SK-N-SH (cell line): ENCODE data around the gene SERBP1. TPM values are rescaled to one million over a fixed set of nuclear protein-coding genes. Genes with fewer than 3 reads are reported as not detected.

Experiments used
- CTCF ChIA-PET: fragments of 300-600, 350-600 bp; formaldehyde crosslinking; extraction: SDS; loops from one replicate; lab custom pipeline; 2021; lab: Yijun Ruan, JAX
- POLR2A ChIA-PET: fragments of 350-600 bp; sonication (Branson Sonifier 250); formaldehyde crosslinking; extraction: SDS; loops from one replicate; lab custom pipeline; 2020; ENCODE audit warnings: antibody characterized with exemption, inconsistent platforms; lab: Yijun Ruan, JAX
- DNase-seq: peaks from one replicate; pipeline ENCODE4 v3.0.0; 2012
- H2AFZ ChIP-seq: fragments of 200-600 bp; sonication (generic); 2 replicates; pipeline ENCODE4 v1.8.1; 2016; ENCODE audit warnings: antibody characterized with exemption, mild to moderate bottlenecking, low read depth
- H3F3A ChIP-seq: fragments of 200-600 bp; sonication (generic); replicated peaks from 2 replicates; pipeline ENCODE3; 2016; ENCODE audit warnings: antibody characterized with exemption, mild to moderate bottlenecking; ENCODE audit not compliant: insufficient read depth
- H3K27ac ChIP-seq, 2 experiments: fragments of 200-500 bp in 1 of 2; fragments of 200-600 bp in 1 of 2; sonication (Bioruptor generic) in 1 of 2; sonication (generic), shearing (Covaris generic) in 1 of 2; 2 replicates each; pipeline versions ENCODE4 v1.5.1 to v1.6.1; 2014 to 2016; ENCODE audit warnings: low read depth in 2 of 2, inconsistent platforms in 1 of 2, low read length in 1 of 2, mild to moderate bottlenecking in 1 of 2, mixed read lengths in 1 of 2
- H3K27me3 ChIP-seq: fragments of 200-600 bp; sonication (generic), shearing (Covaris generic); 2 replicates; pipeline ENCODE4 v1.6.1; 2016; ENCODE audit warnings: mixed run types; ENCODE audit not compliant: insufficient read depth
- H3K36me3 ChIP-seq, 2 experiments: fragments of 200-500 bp in 1 of 2; fragments of 200-600 bp in 1 of 2; sonication (Bioruptor generic) in 1 of 2; sonication (generic) in 1 of 2; replicated peaks in 1 of 2; 2 replicates each; pipeline versions ENCODE3 to v1.5.1; 2014 to 2016; ENCODE audit warnings: low read length in 1 of 2, mild to moderate bottlenecking in 1 of 2; ENCODE audit not compliant: insufficient read depth in 2 of 2, control insufficient read depth in 1 of 2
- H3K4me1 ChIP-seq, 2 experiments: fragments of 200-500 bp in 1 of 2; fragments of 200-600 bp in 1 of 2; sonication (Bioruptor generic) in 1 of 2; sonication (generic), shearing (Covaris generic) in 1 of 2; 2 replicates each; pipeline versions ENCODE4 v1.5.1 to v1.6.1; 2014 to 2016; ENCODE audit warnings: low read depth in 1 of 2, low read length in 1 of 2, mixed run types in 1 of 2; ENCODE audit not compliant: insufficient read depth in 2 of 2, control insufficient read depth in 1 of 2
- H3K4me2 ChIP-seq: fragments of 200-600 bp; sonication (generic), shearing (Covaris generic); 2 replicates; pipeline ENCODE4 v1.6.1; 2017; ENCODE audit warnings: mixed run types
- H3K4me3 ChIP-seq, 2 experiments: fragments of 200-500 bp in 1 of 2; fragments of 200-600 bp in 1 of 2; sonication (Bioruptor generic) in 1 of 2; sonication (generic), shearing (Covaris generic) in 1 of 2; 2 replicates each; pipeline versions ENCODE4 v1.5.1 to v1.8.1; 2014 to 2016; ENCODE audit warnings: low read depth in 2 of 2, inconsistent platforms in 1 of 2, low read length in 1 of 2, mild to moderate bottlenecking in 1 of 2, mixed read lengths in 1 of 2, moderate library complexity in 1 of 2
- H3K79me2 ChIP-seq: fragments of 200-600 bp; sonication (generic); 2 replicates; pipeline ENCODE4 v1.8.1; 2017; ENCODE audit warnings: mild to moderate bottlenecking; ENCODE audit not compliant: insufficient read depth
- H3K9ac ChIP-seq: fragments of 200-600 bp; sonication (generic); 2 replicates; pipeline ENCODE4 v1.6.1; 2017; ENCODE audit warnings: mixed run types
- H3K9me2 ChIP-seq: fragments of 200-600 bp; sonication (generic); 2 replicates; pipeline ENCODE4 v1.6.1; 2017; ENCODE audit warnings: mixed run types
- H3K9me3 ChIP-seq: fragments of 200-600 bp; sonication (generic); 2 replicates; pipeline ENCODE4 v1.6.1; 2017; ENCODE audit warnings: mixed run types, mild to moderate bottlenecking, moderate library complexity
- H4K20me1 ChIP-seq: fragments of 200-600 bp; sonication (generic); 2 replicates; pipeline ENCODE4 v1.6.1; 2017; ENCODE audit warnings: mild to moderate bottlenecking, mixed run types; ENCODE audit not compliant: insufficient read depth
- CTCF ChIP-seq: fragments of 200-600 bp; sonication (generic); IDR thresholded peaks from 2 replicates; pipeline ENCODE4 v1.6.1; 2017; ENCODE audit warnings: antibody characterized with exemption, mild to moderate bottlenecking, moderate library complexity
- EP300 ChIP-seq, 2 experiments: IDR thresholded peaks; 2 replicates each; pipeline versions ENCODE4 v1.4.0 to v1.6.1; 2012; ENCODE audit warnings: borderline replicate concordance in 1 of 2, low read depth in 1 of 2, low read length in 1 of 2
- FOXJ3 ChIP-seq: sonication (generic); formaldehyde crosslinking; IDR thresholded peaks from 2 replicates; pipeline ENCODE4 v1.5.1; 2020; ENCODE audit warnings: mild to moderate bottlenecking, missing genetic modification reagents
- FOXM1 ChIP-seq: IDR thresholded peaks from 2 replicates; pipeline ENCODE4 v1.4.0; 2012; ENCODE audit warnings: low read depth, mild to moderate bottlenecking
- IRF3 ChIP-seq: fragments of 150-350 bp; IDR thresholded peaks from 2 replicates; pipeline ENCODE4 v1.6.1; 2016; ENCODE audit warnings: mild to moderate bottlenecking, low read depth, low read length
- MXI1 ChIP-seq: IDR thresholded peaks from 2 replicates; pipeline ENCODE4 v1.6.1; 2012; ENCODE audit warnings: mild to moderate bottlenecking, low read depth, low read length, improper control_type of control experiment
- NFIC ChIP-seq: IDR thresholded peaks from 2 replicates; pipeline ENCODE4 v1.4.0; 2012; ENCODE audit warnings: borderline replicate concordance
- NRF1 ChIP-seq: IDR thresholded peaks from 2 replicates; pipeline ENCODE4 v1.6.1; 2012; ENCODE audit warnings: low read depth, mild to moderate bottlenecking, low read length
- POLR2AphosphoS5 ChIP-seq: IDR thresholded peaks from 2 replicates; pipeline ENCODE4 v1.6.1; 2012; ENCODE audit warnings: low read depth, low read length
- RCOR1 ChIP-seq: fragments of 150-350 bp; IDR thresholded peaks from 2 replicates; pipeline ENCODE4 v1.6.1; 2017; ENCODE audit warnings: antibody characterized with exemption, low read length
- REST ChIP-seq: IDR thresholded peaks from 2 replicates; pipeline ENCODE4 v1.6.1; 2012; ENCODE audit warnings: mild to moderate bottlenecking, low read depth, low read length, moderate library complexity
- RXRA ChIP-seq: IDR thresholded peaks from 2 replicates; pipeline ENCODE4 v1.4.0; 2012; ENCODE audit warnings: low read depth, mild to moderate bottlenecking, borderline replicate concordance
- TAF1 ChIP-seq: IDR thresholded peaks from 2 replicates; pipeline ENCODE4 v1.6.1; 2012; ENCODE audit warnings: low read depth, mild to moderate bottlenecking, low read length, moderate library complexity, borderline replicate concordance
- TCF12 ChIP-seq: IDR thresholded peaks from 2 replicates; pipeline ENCODE4 v1.4.0; 2012
- YY1 ChIP-seq: IDR thresholded peaks from 2 replicates; pipeline ENCODE4 v1.4.0; 2012; ENCODE audit warnings: low read depth, mild to moderate bottlenecking
- WGBS: methylation state at CpG from one replicate; pipeline ENCODE4 v1.1.6; 2017; ENCODE audit warnings: low lambda C conversion rate; 5-methylcytosine and 5-hydroxymethylcytosine counted together
- polyA plus RNA-seq, 3 experiments: library from polyadenylated mRNA; depleted of rRNA; stranded (reverse); fragments of >200 nt; gene quantifications; 2 replicates each; pipeline ENCODE4 v1.2.3, GENCODE V29; 2012
- TF ChIP-seq, protein P1 (sequence below): IDR thresholded peaks from 2 replicates; pipeline ENCODE4 v1.4.0; 2012; ENCODE audit warnings: low read depth, borderline replicate concordance
- TF ChIP-seq, protein P2 (sequence below): IDR thresholded peaks from 2 replicates; pipeline ENCODE4 v1.4.0; 2012; ENCODE audit warnings: low read depth
- TF ChIP-seq, protein P3 (sequence below): fragments of 150-350 bp; IDR thresholded peaks from 2 replicates; pipeline ENCODE4 v1.6.1; 2017; ENCODE audit warnings: antibody characterized with exemption, low read length, low read depth, borderline replicate concordance
- TF ChIP-seq, protein P4 (sequence below): IDR thresholded peaks from 2 replicates; pipeline ENCODE4; 2012

The SERBP1 gene
- polyA plus RNA-seq, 1 of the 3 experiments (the other 2 are of a cell fraction): 194 TPM

DNA sequence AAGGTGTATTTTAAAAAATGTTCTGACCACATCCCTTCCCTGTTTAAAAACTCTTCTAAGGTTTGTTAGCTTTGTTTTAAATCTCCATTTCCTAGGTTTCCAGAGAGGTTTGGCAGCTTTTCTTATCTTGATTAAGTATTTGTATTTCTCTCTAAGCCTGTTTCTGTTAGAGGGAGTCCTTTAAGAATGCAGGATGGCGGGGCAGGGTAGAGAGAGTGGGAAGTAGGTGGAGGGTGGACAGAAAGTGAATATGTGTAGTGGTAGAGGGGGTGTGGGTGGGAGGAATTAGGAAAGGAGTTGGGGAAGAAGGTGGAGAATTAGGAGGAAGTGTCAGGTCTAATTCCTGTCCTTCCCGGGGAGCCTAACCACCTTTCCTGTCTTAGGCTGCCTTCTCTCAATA, 21.2 kb upstream of the SERBP1 start:
- Histone ChIP-seq H4K20me1 (no peaks in the 10 kb centered on the region), H3K4me3 (no peak overlapping the region), H3K27ac (no peak overlapping the region), H3K27me3 (no peaks in the 10 kb centered on the region), H3K79me2 (no peaks in the 10 kb centered on the region), H2AFZ (no peak overlapping the region), H3K9me3 (no peaks in the 10 kb centered on the region), H3K36me3 (no peaks in the 10 kb centered on the region), H3K4me1 (no peaks in the 10 kb centered on the region), H3K9ac (no peak overlapping the region), H3K4me2 (no peak overlapping the region), H3K9me2 (no peaks in the 10 kb centered on the region), H3F3A (no peaks in the 10 kb centered on the region)
- ChIA-PET POLR2A (no interaction called here), CTCF (no interaction called here)
- 89% methylated on average over 2 of the region's 2 CpGs for WGBS
- TF ChIP-seq MXI1: no peak
- TF ChIP-seq, protein P1, sequence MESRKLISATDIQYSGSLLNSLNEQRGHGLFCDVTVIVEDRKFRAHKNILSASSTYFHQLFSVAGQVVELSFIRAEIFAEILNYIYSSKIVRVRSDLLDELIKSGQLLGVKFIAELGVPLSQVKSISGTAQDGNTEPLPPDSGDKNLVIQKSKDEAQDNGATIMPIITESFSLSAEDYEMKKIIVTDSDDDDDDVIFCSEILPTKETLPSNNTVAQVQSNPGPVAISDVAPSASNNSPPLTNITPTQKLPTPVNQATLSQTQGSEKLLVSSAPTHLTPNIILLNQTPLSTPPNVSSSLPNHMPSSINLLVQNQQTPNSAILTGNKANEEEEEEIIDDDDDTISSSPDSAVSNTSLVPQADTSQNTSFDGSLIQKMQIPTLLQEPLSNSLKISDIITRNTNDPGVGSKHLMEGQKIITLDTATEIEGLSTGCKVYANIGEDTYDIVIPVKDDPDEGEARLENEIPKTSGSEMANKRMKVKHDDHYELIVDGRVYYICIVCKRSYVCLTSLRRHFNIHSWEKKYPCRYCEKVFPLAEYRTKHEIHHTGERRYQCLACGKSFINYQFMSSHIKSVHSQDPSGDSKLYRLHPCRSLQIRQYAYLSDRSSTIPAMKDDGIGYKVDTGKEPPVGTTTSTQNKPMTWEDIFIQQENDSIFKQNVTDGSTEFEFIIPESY: no peak
- no peak for TF ChIP-seq NFIC
- TF ChIP-seq, protein P2, sequence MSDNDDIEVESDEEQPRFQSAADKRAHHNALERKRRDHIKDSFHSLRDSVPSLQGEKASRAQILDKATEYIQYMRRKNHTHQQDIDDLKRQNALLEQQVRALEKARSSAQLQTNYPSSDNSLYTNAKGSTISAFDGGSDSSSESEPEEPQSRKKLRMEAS: no peak
- TF ChIP-seq CTCF: no peak
- no peak for TF ChIP-seq RXRA
- TF ChIP-seq, protein P3, sequence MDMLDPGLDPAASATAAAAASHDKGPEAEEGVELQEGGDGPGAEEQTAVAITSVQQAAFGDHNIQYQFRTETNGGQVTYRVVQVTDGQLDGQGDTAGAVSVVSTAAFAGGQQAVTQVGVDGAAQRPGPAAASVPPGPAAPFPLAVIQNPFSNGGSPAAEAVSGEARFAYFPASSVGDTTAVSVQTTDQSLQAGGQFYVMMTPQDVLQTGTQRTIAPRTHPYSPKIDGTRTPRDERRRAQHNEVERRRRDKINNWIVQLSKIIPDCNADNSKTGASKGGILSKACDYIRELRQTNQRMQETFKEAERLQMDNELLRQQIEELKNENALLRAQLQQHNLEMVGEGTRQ: no peak
- no peak for TF ChIP-seq TAF1
- no peak for TF ChIP-seq IRF3
- TF ChIP-seq NRF1: no peak
- no peak for TF ChIP-seq EP300 (IDR thresholded peaks at IDR 0.05; ENCODE audit: borderline replicate concordance in 1 of 2, low read depth in 1 of 2, low read length in 1 of 2)
- TF ChIP-seq YY1: no peak
- TF ChIP-seq FOXJ3: no peak
- no peak for TF ChIP-seq REST
- TF ChIP-seq, protein P4, sequence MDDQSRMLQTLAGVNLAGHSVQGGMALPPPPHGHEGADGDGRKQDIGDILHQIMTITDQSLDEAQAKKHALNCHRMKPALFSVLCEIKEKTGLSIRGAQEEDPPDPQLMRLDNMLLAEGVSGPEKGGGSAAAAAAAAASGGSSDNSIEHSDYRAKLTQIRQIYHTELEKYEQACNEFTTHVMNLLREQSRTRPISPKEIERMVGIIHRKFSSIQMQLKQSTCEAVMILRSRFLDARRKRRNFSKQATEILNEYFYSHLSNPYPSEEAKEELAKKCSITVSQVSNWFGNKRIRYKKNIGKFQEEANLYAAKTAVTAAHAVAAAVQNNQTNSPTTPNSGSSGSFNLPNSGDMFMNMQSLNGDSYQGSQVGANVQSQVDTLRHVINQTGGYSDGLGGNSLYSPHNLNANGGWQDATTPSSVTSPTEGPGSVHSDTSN: no peak
- no peak for TF ChIP-seq TCF12
- no peak for TF ChIP-seq POLR2AphosphoS5
- TF ChIP-seq RCOR1: no peak
- no peak for TF ChIP-seq FOXM1
- DNase-seq: no peak
